Effector CD4-positive, alpha-beta T cell (primary cell): ENCODE measurements around the gene GABRP.
"Not testable (repeated sequence)": the region's sequence is repeated elsewhere in the genome, so short reads cannot be mapped to it uniquely, and the experiment has no call there.

ENCODE experiments used
- DNase-seq: peaks from one replicate; pipeline ENCODE4 v3.0.0-alpha.2; 2020

GABRP gene

DNA sequence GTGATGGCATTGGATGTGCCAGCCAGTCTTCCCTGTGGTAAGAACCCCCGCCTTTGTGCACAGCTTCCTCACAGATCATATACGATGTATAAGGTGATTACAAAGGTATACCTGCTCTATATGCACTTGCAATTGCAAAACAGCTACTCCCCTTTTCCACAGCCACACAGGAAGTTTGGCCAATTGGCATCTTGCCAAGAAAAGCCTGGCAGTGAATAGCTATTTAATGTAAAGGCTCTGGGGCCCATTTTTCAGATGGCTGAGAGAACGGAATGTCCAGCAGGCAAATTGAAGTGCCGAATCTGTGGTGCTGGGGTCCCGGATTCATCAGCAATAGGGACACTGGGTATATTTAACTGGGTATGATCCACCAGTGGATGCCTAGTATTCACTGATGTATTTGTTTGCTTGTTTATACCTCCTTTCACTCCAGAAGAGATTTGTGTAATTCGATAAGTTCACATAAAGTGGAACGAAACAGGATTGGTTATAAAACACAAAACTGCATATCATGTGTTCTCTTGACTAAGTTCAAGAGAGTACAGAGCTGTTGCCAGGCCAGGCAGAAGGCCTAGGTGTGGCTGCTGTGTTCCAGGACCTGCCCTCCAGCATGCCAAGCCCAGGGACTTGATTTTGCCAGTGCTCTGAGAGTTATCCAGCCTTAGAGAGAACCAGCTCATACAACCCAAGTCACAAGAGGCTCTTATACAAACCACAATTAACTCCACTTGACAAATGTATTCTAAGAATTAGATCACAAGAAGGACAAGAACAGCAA is 27.7 kb upstream of the GABRP start:
- no peak for DNase-seq

GRCh38 chr5:170756691-170757090 is 26.8 kb upstream of the GABRP start:
- no peak for DNase-seq

DNA sequence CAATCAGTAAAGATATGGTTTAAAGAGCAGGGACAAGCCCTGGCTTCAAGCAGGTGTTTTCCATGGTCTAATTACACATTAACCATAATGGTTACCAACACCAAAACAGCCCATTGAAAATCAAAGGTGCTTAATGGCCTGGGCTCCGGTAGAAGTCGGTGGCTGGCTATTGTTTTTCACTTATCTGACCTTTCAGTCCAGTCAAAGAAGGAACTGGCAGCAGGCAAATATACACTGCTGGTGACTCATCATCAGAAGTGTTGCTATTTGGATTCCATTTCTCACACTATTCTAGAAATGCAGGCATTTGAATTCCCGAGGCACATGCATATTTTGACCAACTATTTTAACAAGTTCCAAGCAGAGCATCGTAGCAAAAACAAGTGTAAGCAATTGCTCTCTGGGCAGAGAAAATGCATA is 26.3 kb upstream of the GABRP start:
- no peak for DNase-seq

DNA sequence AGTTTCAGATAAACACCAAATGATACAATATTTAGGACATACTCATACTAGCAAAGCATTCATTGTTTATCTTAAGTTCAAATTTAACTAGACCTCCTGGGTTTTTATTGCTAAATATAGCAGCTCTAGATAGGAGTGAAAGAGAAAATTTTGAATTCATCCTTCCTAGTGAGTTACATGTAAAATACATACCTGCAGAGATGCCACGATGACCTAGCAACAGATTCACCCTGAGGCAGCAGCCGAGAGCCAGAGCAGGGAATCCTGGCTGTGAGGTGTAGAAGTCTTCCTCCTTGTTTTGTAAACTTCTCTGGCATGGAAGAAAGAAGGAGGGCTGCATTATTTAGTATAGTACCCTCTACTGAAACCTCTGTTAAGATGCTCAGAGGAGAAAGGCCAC is 25.9 kb upstream of the GABRP start:
- DNase-seq: no peak

- no peak for DNase-seq
Observed at GRCh38 chr5:170758481-170758880, 25.0 kb upstream of the GABRP start.

DNA sequence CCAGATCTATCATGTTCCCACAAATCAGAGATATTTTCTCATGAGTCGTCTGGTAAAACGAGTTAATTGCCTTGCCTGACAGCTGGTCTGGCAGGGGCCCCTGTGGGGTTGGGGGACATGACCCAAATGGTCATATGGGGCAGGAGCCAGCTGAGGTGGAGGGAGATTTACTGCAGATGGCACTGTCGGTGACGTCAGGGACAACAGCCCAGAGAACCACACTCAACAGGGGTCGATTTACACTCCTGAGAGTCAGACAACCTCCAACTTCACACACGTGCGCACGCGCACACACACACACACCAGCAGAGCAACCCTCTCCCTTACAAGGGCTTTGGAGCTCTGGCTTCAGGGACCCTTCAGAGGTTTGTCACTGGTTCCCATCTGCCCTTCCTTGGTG is 23.4 kb upstream of the GABRP start:
- no peak for DNase-seq

DNA sequence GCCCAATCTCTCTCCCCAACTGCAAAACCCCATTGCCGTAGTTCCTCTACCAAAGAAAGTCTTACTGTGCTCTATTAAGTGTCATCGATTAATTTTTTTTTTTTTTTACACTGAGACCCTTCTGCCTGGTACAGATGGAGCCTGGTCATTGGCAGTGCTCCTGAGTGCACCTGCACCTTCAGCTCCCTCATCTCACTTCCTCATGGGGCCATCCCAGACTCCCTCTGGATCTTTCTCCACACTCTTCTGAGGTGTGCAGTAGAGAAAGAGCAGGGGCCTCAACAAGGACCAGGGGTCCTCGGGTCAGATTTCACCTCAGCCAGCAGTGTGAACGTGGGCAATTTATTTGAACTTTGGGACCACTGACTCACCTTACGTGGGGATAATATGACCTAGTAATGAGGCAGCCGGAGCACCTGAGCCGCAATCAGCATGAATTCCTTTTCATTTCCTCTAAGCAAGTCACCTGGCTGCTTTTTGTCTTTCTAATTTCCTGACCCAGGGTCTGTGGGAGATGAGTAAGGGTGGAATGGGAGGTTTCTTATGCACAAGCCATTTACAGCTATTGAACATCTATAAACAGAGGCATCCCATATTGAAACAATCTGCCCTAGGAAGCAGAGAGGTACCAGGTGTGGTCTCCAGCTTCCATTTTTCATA is 22.3 kb upstream of the GABRP start:
- DNase-seq: no peak

GRCh38 chr5:170761708-170762066 is 21.8 kb upstream of the GABRP start:
- no peak for DNase-seq

DNA sequence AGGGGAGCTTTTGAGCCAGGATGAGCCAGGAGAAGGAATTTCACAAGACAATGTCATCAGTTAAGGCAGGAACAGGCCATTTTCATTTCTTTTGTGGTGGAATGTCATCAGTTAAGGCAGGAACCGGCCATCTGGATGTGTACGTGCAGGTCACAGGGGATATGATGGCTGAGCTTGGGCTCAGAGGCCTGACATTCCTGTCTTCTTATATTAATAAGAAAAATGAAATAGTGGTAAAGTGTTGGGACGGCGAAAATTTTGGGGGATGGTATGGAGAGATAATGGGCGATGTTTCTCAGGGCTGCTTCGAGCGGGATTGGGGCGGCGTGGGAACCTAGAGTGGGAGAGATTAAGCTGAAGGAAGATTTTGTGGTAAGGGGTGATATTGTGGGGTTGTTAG is 21.2 kb upstream of the GABRP start:
- not testable (repeated sequence) for DNase-seq

DNA sequence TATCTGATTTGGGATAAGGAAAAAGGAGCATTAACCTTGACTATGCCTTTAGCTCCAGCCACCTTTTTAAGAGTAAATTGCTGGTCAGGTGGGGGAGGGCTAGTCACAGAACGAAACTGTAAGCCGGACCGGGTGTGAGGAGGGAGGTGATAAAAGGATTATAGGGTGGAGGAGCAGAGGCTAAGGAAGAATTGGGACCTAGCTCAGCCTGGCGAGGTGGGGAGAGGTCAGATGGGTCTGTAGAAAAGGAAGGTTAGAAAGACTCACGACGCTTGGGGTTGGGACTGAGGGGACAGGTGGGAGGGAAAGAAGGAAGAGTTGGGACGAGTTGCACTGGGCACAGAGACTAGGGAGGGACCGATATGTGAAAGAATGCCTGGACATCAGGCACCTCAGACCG is 17.7 kb upstream of the GABRP start:
- DNase-seq: not testable (repeated sequence)

- no peak for DNase-seq
Observed at GRCh38 chr5:170769246-170769645, 14.3 kb upstream of the GABRP start.

- no peak for DNase-seq
Observed at GRCh38 chr5:170769898-170770416, 13.6 kb upstream of the GABRP start.

- DNase-seq: no peak
Observed at GRCh38 chr5:170771496-170771895, 12.0 kb upstream of the GABRP start.

GRCh38 chr5:170773024-170773985 is 10.2 kb upstream of the GABRP start:
- no peak for DNase-seq

GRCh38 chr5:170774831-170775230 is 8.7 kb upstream of the GABRP start:
- DNase-seq: no peak

DNA sequence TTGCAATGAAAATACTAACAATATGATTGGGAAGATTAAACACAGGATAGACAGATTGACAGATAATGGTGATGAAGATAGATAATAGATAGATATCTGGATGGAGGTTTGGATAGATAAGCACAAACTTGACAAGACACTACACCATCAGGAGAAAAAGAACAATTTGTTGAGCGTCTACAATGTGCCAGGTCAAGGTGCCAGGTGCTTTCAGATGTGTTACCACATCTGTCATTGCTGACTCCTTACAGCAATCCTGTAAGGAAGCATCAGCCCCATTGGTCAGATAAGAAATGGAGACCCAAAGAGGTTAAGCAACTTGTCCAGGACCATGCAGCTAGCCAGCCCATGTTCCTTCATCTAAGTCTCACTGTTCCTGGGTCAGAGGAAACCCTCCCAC is 1.6 kb upstream of the GABRP start:
- DNase-seq: no peak

DNA sequence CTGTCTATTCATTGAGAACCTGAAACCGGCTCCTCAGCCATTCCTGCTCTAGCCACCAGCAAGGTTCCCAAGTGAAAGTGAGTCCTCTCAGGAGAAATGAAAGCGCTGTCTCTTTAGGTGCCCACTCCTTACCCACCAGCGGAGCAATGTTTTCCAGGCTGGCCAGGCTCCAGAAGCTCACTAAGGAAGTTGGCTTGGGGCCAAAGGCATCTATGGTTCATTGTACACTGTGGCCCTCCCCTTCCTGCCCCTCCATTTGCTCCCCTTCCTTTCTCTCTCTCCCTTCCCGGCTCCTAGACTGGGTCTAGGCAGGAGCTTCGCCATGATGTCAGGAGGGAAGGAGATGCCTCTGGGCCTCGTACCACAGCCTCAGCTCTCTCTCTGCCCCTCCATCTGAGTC is 1.1 kb upstream of the GABRP start:
- no peak for DNase-seq

GRCh38 chr5:170785416-170785815 is 1.9 kb downstream of the GABRP start:
- no peak for DNase-seq

- DNase-seq: no peak
Observed at GRCh38 chr5:170787216-170787615, 3.7 kb downstream of the GABRP start.

GRCh38 chr5:170788626-170789304 is 5.2 kb downstream of the GABRP start:
- DNase-seq: no peak

GRCh38 chr5:170791325-170791954 is 7.9 kb downstream of the GABRP start:
- DNase-seq: no peak

- no peak for DNase-seq
Observed at GRCh38 chr5:170792878-170793277, 9.4 kb downstream of the GABRP start.
